GM19025 (cell line): ENCODE data around the gene TNFSF11.

Source experiments
- ATAC-seq: cut with Tn5 transposase; IDR thresholded peaks from one replicate; pipeline ENCODE4 v1.9.1; 2021; ENCODE audit warnings: mild to moderate bottlenecking, low read depth, moderate library complexity; ENCODE audit not compliant: unreplicated experiment

Gene TNFSF11

GRCh38 chr13:42651936-42652641 lies 78.1 kb downstream of the TNFSF11 start:
- ATAC-seq: no peak

- no peak for ATAC-seq
These were observed 78.9 kb downstream of the TNFSF11 start for GRCh38 chr13:42652642-42653415.

- ATAC-seq: no peak
These were observed 79.7 kb downstream of the TNFSF11 start for GRCh38 chr13:42653679-42654078.

GRCh38 chr13:42654212-42654611 lies 80.3 kb downstream of the TNFSF11 start:
- no peak for ATAC-seq

- no peak for ATAC-seq
These were observed 80.8 kb downstream of the TNFSF11 start for GRCh38 chr13:42654722-42655121.

GRCh38 chr13:42656161-42656560 lies 82.2 kb downstream of the TNFSF11 start:
- ATAC-seq: no peak

- ATAC-seq: no peak
These were observed 83.0 kb downstream of the TNFSF11 start for GRCh38 chr13:42656958-42657357.
